Chondrocyte (in vitro differentiated cells): ENCODE measurements around the gene AK1. TPM values are rescaled to one million over a fixed set of nuclear protein-coding genes. Genes with fewer than 3 reads are reported as not detected.

Experiments
- DNase-seq: peaks from one replicate; pipeline ENCODE4 v3.0.0; 2021; ENCODE audit warnings: mixed read lengths, low spot score
- H3K27ac Mint-ChIP-seq: one replicate; pipeline ENCODE4 v1.8.0; 2021; ENCODE audit warnings: mild to moderate bottlenecking, moderate library complexity, mixed read lengths; ENCODE audit not compliant: unreplicated experiment
- H3K27me3 Mint-ChIP-seq: 2 replicates; pipeline ENCODE4 v1.8.0; 2021; ENCODE audit warnings: low read depth, mixed read lengths
- H3K36me3 Mint-ChIP-seq: 2 replicates; pipeline ENCODE4 v1.8.0; 2021; ENCODE audit warnings: low read depth, mixed read lengths
- H3K4me1 Mint-ChIP-seq: 2 replicates; pipeline ENCODE4 v1.8.0; 2021; ENCODE audit warnings: low read depth, mild to moderate bottlenecking, mixed read lengths
- H3K4me3 Mint-ChIP-seq: one replicate; pipeline ENCODE4 v1.8.0; 2021; ENCODE audit warnings: mild to moderate bottlenecking, moderate library complexity, mixed read lengths; ENCODE audit not compliant: unreplicated experiment
- H3K9me3 Mint-ChIP-seq: 2 replicates; pipeline ENCODE4 v1.8.0; 2021; ENCODE audit warnings: low read depth, mixed read lengths
- CTCF ChIP-seq: fragments of 200-600 bp; sonication (generic); IDR thresholded peaks from 2 replicates; pipeline ENCODE4 v1.5.0; 2021; ENCODE audit warnings: antibody characterized with exemption, mild to moderate bottlenecking, moderate library complexity
- total RNA-seq: library from RNA; stranded (reverse); gene quantifications from 3 replicates; pipeline ENCODE4 v1.2.1, GENCODE V29; 2021

The AK1 gene
- total RNA-seq, 1 donor from 2014 or later = 77.2 TPM

GRCh38 chr9:127909839-127910273, 32.4 kb upstream of the AK1 start:
- no peak for TF ChIP-seq CTCF
- Mint-ChIP-seq H3K9me3 (no peaks in the 10 kb centered on the region), H3K4me3 (no peak overlapping the region), H3K27me3 (no peaks in the 10 kb centered on the region), H3K27ac (no peak overlapping the region), H3K36me3 (peaks cover 7% of the 10 kb centered on the region), H3K4me1 (peaks cover 9% of the 10 kb centered on the region)
- DNase-seq = peak; percentile 88

- H3K9me3 Mint-ChIP-seq = no peaks in the 10 kb centered on the region
- no peak overlapping the region for H3K27ac Mint-ChIP-seq
- H3K36me3 Mint-ChIP-seq = peaks cover 7% of the 10 kb centered on the region
- no peaks in the 10 kb centered on the region for H3K27me3 Mint-ChIP-seq
- no peak for TF ChIP-seq CTCF
- H3K4me1 Mint-ChIP-seq = peaks cover 17% of the 10 kb centered on the region
- H3K4me3 Mint-ChIP-seq = no peak overlapping the region
- DNase-seq = no peak
Measured at GRCh38 chr9:127908660-127908926, 31.1 kb upstream of the AK1 start.

GRCh38 chr9:127907867-127908659, 30.6 kb upstream of the AK1 start:
- no peaks in the 10 kb centered on the region for H3K27me3 Mint-ChIP-seq
- no peaks in the 10 kb centered on the region for H3K9me3 Mint-ChIP-seq
- H3K4me1 Mint-ChIP-seq = peaks cover 23% of the 10 kb centered on the region
- DNase-seq = peak; percentile 83
- peaks cover 7% of the 10 kb centered on the region for H3K36me3 Mint-ChIP-seq
- no peak for TF ChIP-seq CTCF
- no peak overlapping the region for H3K4me3 Mint-ChIP-seq
- H3K27ac Mint-ChIP-seq = no peak overlapping the region

GRCh38 chr9:127905788-127906191, 28.3 kb upstream of the AK1 start:
- H3K27ac Mint-ChIP-seq = peak overlapping the region; percentile 73
- no peak for TF ChIP-seq CTCF
- peaks cover 27% of the 10 kb centered on the region for H3K4me1 Mint-ChIP-seq
- H3K36me3 Mint-ChIP-seq = peaks cover 2% of the 10 kb centered on the region
- peak; percentile 69 for DNase-seq
- H3K9me3 Mint-ChIP-seq = no peaks in the 10 kb centered on the region
- H3K27me3 Mint-ChIP-seq = no peaks in the 10 kb centered on the region
- no peak overlapping the region for H3K4me3 Mint-ChIP-seq

- H3K36me3 Mint-ChIP-seq = peaks cover 1% of the 10 kb centered on the region
- peaks cover 27% of the 10 kb centered on the region for H3K4me1 Mint-ChIP-seq
- DNase-seq = no peak
- no peaks in the 10 kb centered on the region for H3K9me3 Mint-ChIP-seq
- TF ChIP-seq CTCF = no peak
- no peak overlapping the region for H3K4me3 Mint-ChIP-seq
- H3K27me3 Mint-ChIP-seq = no peaks in the 10 kb centered on the region
- H3K27ac Mint-ChIP-seq = peak overlapping the region; percentile 22
Measured at GRCh38 chr9:127905004-127905728, 27.7 kb upstream of the AK1 start.
